A673 (cell line): ENCODE data around the gene DLX1. TPM values are rescaled to one million over a fixed set of nuclear protein-coding genes. Genes with fewer than 3 reads are reported as not detected.

Source experiments
- BruUV-seq: library from RNA; stranded (reverse); fragments of 400-500 nt; replicated peaks from 2 replicates; lab custom pipeline; 2021; lab: Mats Ljungman, UMichigan
- CTCF ChIA-PET: fragments of 300-600 bp; sonication (Branson Sonifier 250); formaldehyde crosslinking; loops from one replicate; lab custom pipeline; 2022; ENCODE audit warnings: antibody characterized with exemption; lab: Charles Lee
- POLR2A ChIA-PET: fragments of 300-600 bp; sonication (Branson Sonifier 250); formaldehyde crosslinking; loops from one replicate; lab custom pipeline; 2022; ENCODE audit warnings: antibody characterized with exemption; ENCODE audit not compliant: low non-redundant PET; lab: Charles Lee
- DNase-seq: peaks from one replicate; pipeline ENCODE4 v3.0.0-alpha.2; 2015; ENCODE audit warnings: low spot score
- H3K27ac ChIP-seq: fragments of 200-600 bp; sonication (generic); 2 replicates; pipeline ENCODE4 v1.5.1; 2016; ENCODE audit warnings: mixed run types, low read depth, mild to moderate bottlenecking, mixed read lengths, antibody characterized with exemption, low read length; ENCODE audit not compliant: poor library complexity, severe bottlenecking
- H3K27me3 ChIP-seq: fragments of 200-600 bp; sonication (generic); replicated peaks from 2 replicates; pipeline ENCODE4 v1.6.1; 2017; ENCODE audit warnings: mixed run types, low read depth, mild to moderate bottlenecking, mixed read lengths, antibody characterized with exemption, low read length; ENCODE audit not compliant: insufficient read depth, poor library complexity
- H3K36me3 ChIP-seq: fragments of 200-600 bp; sonication (generic); 2 replicates; pipeline ENCODE4 v1.6.1; 2016; ENCODE audit warnings: mixed run types, mild to moderate bottlenecking, mixed read lengths, antibody characterized with exemption, low read length; ENCODE audit not compliant: insufficient read depth, poor library complexity, severe bottlenecking
- H3K4me1 ChIP-seq: fragments of 200-600 bp; sonication (generic); 2 replicates; pipeline ENCODE4 v1.6.1; 2017; ENCODE audit warnings: mixed run types, mild to moderate bottlenecking, mixed read lengths, antibody characterized with exemption, low read length; ENCODE audit not compliant: insufficient read depth, poor library complexity, severe bottlenecking
- H3K4me3 ChIP-seq: fragments of 200-600 bp; sonication (generic); 2 replicates; pipeline ENCODE4 v1.5.1; 2016; ENCODE audit warnings: low read depth, mixed run types, mild to moderate bottlenecking, mixed read lengths, low read length; ENCODE audit not compliant: poor library complexity, severe bottlenecking
- H3K9me3 ChIP-seq: fragments of 200-600 bp; sonication (generic); 2 replicates; pipeline ENCODE4 v1.6.1; 2016; ENCODE audit warnings: mixed run types, low read depth, mild to moderate bottlenecking, mixed read lengths, antibody characterized with exemption, low read length; ENCODE audit not compliant: poor library complexity, severe bottlenecking
- EZH2 ChIP-seq: fragments of 200-600 bp; sonication (generic); IDR thresholded peaks from 2 replicates; pipeline ENCODE4 v1.6.1; 2017; ENCODE audit warnings: borderline replicate concordance, low read depth, mild to moderate bottlenecking, mixed read lengths, antibody characterized with exemption, low read length; ENCODE audit not compliant: poor library complexity, severe bottlenecking
- intact Hi-C: fragments of 100-400 bp; cut with micrococcal nuclease; formaldehyde crosslinking; loops from one replicate; pipeline ENCODE4 v1.10.0; 2022; ENCODE audit not compliant: unreplicated experiment
- total RNA-seq: library from RNA; stranded (reverse); gene quantifications from 2 replicates; pipeline ENCODE4 v1.2.3, GENCODE V29; 2021
- TF ChIP-seq, protein P1 (sequence below): fragments of 300-800, 200-600 bp; sonication (generic); conservative IDR thresholded peaks from 2 replicates; pipeline ENCODE4 v1.5.1; 2017; ENCODE audit warnings: low read depth, mild to moderate bottlenecking, antibody characterized with exemption, low read length, moderate library complexity, mixed read lengths

DLX1 gene
- total RNA-seq, 1 experiment from 2014 or later, result 33.2 TPM

GRCh38 chr2:172102391-172103359 is 17.4 kb downstream of the DLX1 start, which contains the start of gene DLX2:
TSS of gene DLX2 (minus strand) at chr2:172102900. CDS start at chr2:172102538, 362 bp downstream.
- no TSS peak for BruUV-seq

DNA sequence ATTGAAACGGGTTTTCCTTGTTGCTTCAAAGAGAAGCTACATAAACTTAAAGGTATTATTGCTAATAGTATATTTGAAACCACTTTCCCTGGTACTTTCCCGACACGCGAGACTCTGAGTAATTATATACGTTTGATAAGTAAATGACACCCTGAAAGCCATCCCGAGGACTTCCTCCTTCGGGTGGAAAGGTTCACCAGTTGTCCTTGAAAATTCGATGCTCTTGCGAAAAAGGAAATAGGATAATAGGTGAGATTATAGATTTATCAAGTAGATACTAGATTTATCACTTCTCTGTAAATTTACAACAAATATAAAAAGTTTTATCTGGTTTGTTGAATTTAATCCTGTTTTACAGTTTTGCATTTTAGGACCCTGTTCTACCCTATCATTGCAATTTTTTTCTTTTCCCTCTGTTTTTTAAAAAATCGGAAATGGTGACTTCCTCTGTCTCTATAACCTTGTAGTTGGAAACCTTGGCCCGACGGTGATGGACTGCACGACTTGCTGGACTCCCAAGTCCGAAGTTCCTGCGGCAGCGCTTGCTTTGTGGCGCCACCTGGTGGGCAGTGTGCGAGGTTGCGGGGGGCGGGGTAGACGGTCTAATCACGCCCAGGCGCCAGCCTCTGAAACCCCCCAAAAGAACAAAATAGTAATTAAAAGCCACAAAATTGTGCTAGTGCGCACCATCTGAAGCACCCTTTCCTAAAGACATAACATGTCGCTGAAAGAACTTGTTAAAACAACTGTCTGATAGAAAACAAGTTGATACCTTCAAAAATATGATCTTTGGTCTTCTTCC is 18.4 kb downstream of the DLX1 start:
- TF ChIP-seq, protein P1, sequence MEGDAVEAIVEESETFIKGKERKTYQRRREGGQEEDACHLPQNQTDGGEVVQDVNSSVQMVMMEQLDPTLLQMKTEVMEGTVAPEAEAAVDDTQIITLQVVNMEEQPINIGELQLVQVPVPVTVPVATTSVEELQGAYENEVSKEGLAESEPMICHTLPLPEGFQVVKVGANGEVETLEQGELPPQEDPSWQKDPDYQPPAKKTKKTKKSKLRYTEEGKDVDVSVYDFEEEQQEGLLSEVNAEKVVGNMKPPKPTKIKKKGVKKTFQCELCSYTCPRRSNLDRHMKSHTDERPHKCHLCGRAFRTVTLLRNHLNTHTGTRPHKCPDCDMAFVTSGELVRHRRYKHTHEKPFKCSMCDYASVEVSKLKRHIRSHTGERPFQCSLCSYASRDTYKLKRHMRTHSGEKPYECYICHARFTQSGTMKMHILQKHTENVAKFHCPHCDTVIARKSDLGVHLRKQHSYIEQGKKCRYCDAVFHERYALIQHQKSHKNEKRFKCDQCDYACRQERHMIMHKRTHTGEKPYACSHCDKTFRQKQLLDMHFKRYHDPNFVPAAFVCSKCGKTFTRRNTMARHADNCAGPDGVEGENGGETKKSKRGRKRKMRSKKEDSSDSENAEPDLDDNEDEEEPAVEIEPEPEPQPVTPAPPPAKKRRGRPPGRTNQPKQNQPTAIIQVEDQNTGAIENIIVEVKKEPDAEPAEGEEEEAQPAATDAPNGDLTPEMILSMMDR, result peak; percentile 98
- TF ChIP-seq EZH2, result no peak
- Histone ChIP-seq H3K27ac (no peak overlapping the region), H3K9me3 (no peaks in the 10 kb centered on the region), H3K4me1 (peaks cover 39% of the 10 kb centered on the region), H3K4me3 (peak overlapping the region; percentile 81), H3K36me3 (no peaks in the 10 kb centered on the region), H3K27me3 (no peaks in the 10 kb centered on the region)
- DNase-seq, result peak; percentile 91
- POLR2A ChIA-PET, result interaction anchor here (0.5 kb wide), 1 partner anchor 14 kb away, joined by 3 read pairs; no protein-coding TSS in a partner anchor
- CTCF ChIA-PET, result interaction anchor here (0.9 to 3.3 kb wide), 8 partner anchors 8 to 401 kb away, joined by 3 to 11 read pairs (median 4); no protein-coding TSS in a partner anchor
- no TSS peak for BruUV-seq
- intact Hi-C loops, result loop anchor here (2.0 to 10.0 kb wide), 5 partner anchors 146 to 1129 kb away; partner anchors contain the start of gene HAT1

More at GRCh38 chr2:172102391-172103359, 17.4 kb downstream of the DLX1 start, which contains the start of gene DLX2:
- Histone ChIP-seq H3K27me3 (no peaks in the 10 kb centered on the region), H3K4me1 (peaks cover 49% of the 10 kb centered on the region), H3K36me3 (no peaks in the 10 kb centered on the region), H3K9me3 (no peaks in the 10 kb centered on the region), H3K27ac (peak within 1 kb of the TSS; percentile 96), H3K4me3 (peak within 1 kb of the TSS; percentile 81)
- intact Hi-C loops, result loop anchor here (5.0 to 10.0 kb wide), 4 partner anchors 145 to 1128 kb away; partner anchors contain the start of gene HAT1
- TF ChIP-seq, protein P1, result peak; percentile 9; the same call in 1 of the 2 replicates
- no peak for TF ChIP-seq EZH2
- CTCF ChIA-PET, result interaction anchor here (0.6 to 3.3 kb wide), 8 partner anchors 11 to 451 kb away, joined by 3 to 11 read pairs (median 4); no protein-coding TSS in a partner anchor
- peak; percentile 98 for DNase-seq
- POLR2A ChIA-PET, result interaction anchor here (0.5 kb wide), 1 partner anchor 13 kb away, joined by 3 read pairs; no protein-coding TSS in a partner anchor
